ENCODE results near the gene PPP2R2B.

Gene PPP2R2B

GRCh38 chr5:146772881-146773466 is 105.6 kb downstream of the PPP2R2B start:
- no peak for DNase-seq (ENCODE audit: insufficient read length, low spot score)
- no peak for FAIRE-seq
- TF ChIP-seq CTCF (IDR thresholded peaks at IDR 0.05; ENCODE audit: insufficient read depth, missing control alignments), result no peak

- no peak for TF ChIP-seq CTCF (IDR thresholded peaks at IDR 0.05; ENCODE audit: insufficient read depth, missing control alignments)
- FAIRE-seq, result no peak
- no peak for DNase-seq (ENCODE audit: insufficient read length, low spot score)
These were observed 107.6 kb downstream of the PPP2R2B start for GRCh38 chr5:146770980-146771379.

- DNase-seq (ENCODE audit: insufficient read length, low spot score), result no peak
- FAIRE-seq, result no peak
These were observed 108.0 kb downstream of the PPP2R2B start for GRCh38 chr5:146770546-146770945.

GRCh38 chr5:146767534-146767933 is 111.0 kb downstream of the PPP2R2B start:
- FAIRE-seq (no peak), DNase-seq (ENCODE audit: insufficient read length, low spot score) (no peak)
- TF ChIP-seq CTCF (IDR thresholded peaks at IDR 0.05; ENCODE audit: insufficient read depth, missing control alignments), result no peak

More at GRCh38 chr5:146770546-146770945, 108.0 kb downstream of the PPP2R2B start:
- no peak for TF ChIP-seq CTCF (IDR thresholded peaks at IDR 0.05; ENCODE audit: insufficient read depth, missing control alignments)

GRCh38 chr5:146766013-146766412 is 112.5 kb downstream of the PPP2R2B start:
- no peak for FAIRE-seq

GRCh38 chr5:146765089-146765832 is 113.3 kb downstream of the PPP2R2B start:
- FAIRE-seq (no peak), DNase-seq (ENCODE audit: insufficient read length, low spot score) (no peak)
- no peak for TF ChIP-seq CTCF (IDR thresholded peaks at IDR 0.05; ENCODE audit: insufficient read depth, missing control alignments)

More at GRCh38 chr5:146766013-146766412, 112.5 kb downstream of the PPP2R2B start:
- TF ChIP-seq CTCF (IDR thresholded peaks at IDR 0.05; ENCODE audit: insufficient read depth, missing control alignments), result no peak
- no peak for DNase-seq (ENCODE audit: insufficient read length, low spot score)

GRCh38 chr5:146762830-146763229 is 115.7 kb downstream of the PPP2R2B start:
- no peak for FAIRE-seq

More at GRCh38 chr5:146762830-146763229, 115.7 kb downstream of the PPP2R2B start:
- no peak for DNase-seq (ENCODE audit: insufficient read length, low spot score)
- no peak for TF ChIP-seq CTCF (IDR thresholded peaks at IDR 0.05; ENCODE audit: insufficient read depth, missing control alignments)
